Activated naive CD8-positive, alpha-beta T cell treated with anti-CD3 and anti-CD28 coated beads, Interleukin-2, amount 50 U/mL, for 16 hours (primary cell): ENCODE data around the gene PLCE1.

Source experiments
- DNase-seq: peaks from one replicate; pipeline ENCODE4 v3.0.0-alpha.2; 2020; ENCODE audit warnings: low read depth, low spot score

Gene PLCE1

GRCh38 chr10:94023906-94024305 is 30.2 kb downstream of the PLCE1 start:
- no peak for DNase-seq

DNA sequence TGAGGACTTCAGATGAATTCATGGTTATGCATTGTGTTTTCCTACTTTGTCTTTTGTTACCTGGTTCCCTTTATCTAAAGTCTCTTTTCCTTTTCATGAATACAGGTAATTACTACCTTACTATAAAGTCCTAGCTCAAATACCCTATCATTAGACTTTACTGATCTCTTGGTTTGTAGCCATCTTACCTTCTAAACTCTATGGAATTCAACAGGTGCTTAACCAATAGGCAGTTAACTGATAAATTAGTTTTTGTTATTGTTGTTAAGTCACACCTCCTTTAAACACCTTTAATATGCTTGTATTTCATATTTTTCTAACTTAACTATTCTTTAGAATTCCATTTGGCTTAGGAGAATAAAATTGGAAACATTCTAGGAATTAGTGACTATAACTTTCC is 30.7 kb downstream of the PLCE1 start:
- no peak for DNase-seq

GRCh38 chr10:94025806-94026205 is 32.1 kb downstream of the PLCE1 start:
- no peak for DNase-seq

DNA sequence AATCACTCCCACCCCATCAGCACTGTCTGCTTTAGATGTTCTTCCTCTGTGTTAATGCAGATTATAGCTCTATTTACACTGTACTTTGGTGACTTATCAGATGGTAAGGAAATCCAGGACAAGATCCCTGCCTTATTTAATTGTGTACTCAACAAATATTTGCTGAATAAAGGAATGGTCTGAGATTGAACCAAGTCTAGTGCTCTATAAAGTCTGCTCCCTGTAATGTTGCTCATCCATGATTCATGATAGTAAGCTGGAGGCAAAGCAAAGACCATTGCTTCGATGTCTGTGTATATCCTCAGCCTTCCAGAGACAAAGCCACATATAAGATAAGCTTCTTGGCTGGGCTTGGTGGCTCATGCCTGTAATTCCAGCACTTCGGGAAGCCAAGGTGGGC is 33.5 kb downstream of the PLCE1 start:
- no peak for DNase-seq

DNA sequence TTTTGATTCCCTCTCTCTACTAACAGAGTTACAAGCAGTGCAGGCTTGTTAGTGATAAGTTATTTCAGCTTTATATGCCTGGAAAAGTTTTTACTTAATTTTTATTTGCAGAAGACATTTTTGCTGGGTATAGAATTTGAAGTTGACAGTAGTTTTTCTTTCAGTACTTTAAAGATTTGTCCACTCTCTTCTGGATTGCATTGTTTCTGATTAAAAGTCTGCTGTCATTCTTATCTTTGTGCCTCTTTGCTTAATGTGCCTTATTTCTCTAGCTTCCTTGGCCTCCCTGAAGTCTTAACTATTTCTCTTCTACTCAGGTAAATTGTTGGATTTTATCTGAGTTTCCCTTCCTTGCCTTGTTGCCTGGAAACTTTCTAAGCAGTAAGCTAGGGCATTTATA is 36.2 kb downstream of the PLCE1 start:
- no peak for DNase-seq

GRCh38 chr10:94035982-94036765 is 42.4 kb downstream of the PLCE1 start:
- DNase-seq, result no peak

DNA sequence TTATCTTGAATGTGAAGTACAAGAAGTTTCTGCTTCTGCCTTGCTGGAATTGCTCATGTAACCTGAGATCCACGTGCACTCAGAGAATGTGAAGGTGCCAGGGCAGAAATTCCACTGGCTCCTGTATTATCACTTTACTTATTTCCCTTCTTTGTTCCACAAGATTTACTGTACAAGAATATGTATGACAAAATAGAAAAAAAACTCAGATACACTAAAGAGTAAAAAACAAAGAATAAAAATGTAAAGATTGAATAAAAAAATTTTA is 43.0 kb downstream of the PLCE1 start:
- DNase-seq, result no peak

GRCh38 chr10:94037286-94037685 is 43.6 kb downstream of the PLCE1 start:
- DNase-seq, result no peak

DNA sequence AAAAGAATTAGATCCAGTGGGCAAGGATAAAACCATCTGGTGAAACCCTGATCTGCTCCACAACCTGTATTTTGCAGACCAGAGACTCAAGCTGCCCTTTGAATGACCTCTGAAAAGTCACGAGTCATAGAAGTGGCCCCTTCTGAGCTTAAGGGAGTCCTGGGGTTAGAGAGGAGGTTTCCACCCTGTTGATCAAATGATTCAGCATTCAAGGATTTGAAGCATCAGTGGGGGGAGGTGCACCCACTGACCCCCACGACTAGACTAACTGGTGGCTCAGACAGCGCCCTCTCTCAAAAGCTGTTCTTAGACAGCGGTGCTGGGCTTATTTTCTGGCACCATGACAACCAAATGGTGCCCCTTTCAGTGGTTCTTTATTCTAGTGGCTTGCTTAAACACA is 44.3 kb downstream of the PLCE1 start:
- DNase-seq, result no peak

DNA sequence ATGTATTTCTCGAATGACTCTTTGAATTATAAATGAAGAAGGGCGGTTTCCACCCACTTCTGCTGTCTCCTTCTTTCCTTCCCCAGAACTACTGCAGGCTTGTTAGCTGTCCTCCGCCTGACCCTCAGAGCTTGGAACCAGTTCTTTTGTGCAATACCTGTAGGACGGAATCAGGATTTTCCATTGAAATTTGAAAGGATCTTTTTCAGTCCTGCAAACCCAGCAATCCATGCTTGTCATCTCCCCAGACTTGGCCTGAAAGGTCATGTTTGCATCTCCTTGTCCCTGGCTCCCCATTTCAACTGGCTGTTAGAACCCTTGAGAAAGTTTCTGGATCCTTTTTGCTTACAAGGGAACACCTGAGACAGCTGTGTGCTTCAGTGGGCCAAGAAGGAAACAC is 47.5 kb downstream of the PLCE1 start:
- no peak for DNase-seq

DNA sequence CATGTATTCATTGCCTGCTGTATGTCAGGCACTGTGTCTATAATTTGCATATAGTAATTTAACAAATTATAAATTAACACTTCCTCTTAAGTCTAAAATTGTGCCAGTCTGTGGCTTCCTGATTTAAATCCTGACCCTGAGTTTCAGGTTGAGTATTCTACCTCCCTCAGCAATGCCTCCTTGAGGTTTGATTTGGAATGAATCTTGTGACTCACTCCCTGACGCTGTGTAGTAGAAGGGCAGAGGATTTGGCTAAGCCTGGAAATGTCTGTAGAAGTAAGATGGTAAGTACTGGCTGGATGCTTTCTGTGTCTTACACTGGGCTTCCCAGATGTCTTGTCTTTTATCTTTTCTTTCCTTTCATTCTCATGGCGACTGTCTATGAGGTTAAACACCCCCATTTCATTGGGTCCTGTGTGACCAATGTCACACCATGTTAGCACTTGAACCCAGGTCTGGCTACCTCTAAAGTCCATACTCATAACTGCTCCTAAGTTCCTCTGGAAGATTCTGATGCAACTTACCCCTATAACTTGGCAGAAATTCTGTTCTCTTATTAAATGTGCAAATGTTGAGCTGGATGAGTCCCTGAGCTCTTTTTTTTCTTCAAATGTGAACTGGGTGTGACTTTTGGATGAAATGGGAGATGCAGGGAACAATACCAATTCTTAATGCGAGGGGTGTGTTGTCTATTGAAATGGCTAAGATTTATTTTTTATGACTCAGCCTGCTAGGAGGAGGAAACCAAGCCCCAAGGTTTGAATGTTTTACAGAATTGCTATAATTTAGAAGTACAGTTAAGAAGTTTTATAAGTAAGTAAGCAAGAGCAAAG is 48.5 kb downstream of the PLCE1 start:
- DNase-seq, result no peak

DNA sequence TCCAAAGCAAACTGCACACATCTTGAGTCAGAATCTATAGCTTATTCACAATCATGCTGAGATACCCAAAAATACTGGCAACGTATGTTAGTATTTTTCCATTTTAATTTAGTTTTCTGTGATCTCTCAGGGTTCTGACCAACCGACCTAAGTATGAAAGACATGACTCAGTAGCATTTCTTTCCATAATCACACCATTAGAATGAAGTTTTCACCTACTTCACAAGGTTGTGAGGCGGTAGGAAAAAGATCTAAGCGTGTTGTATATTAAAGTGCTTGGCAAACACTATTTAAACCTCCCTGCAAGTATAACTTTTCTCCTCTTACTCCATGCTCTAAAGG is 49.1 kb downstream of the PLCE1 start:
- DNase-seq, result no peak
